ENCODE results near the gene CELSR1. TPM values are rescaled to one million over a fixed set of nuclear protein-coding genes. Genes with fewer than 3 reads are reported as not detected.

CELSR1 gene
- total RNA-seq, 2 experiments from 2014 or later: 0.08 TPM; not detected in 1

DNA sequence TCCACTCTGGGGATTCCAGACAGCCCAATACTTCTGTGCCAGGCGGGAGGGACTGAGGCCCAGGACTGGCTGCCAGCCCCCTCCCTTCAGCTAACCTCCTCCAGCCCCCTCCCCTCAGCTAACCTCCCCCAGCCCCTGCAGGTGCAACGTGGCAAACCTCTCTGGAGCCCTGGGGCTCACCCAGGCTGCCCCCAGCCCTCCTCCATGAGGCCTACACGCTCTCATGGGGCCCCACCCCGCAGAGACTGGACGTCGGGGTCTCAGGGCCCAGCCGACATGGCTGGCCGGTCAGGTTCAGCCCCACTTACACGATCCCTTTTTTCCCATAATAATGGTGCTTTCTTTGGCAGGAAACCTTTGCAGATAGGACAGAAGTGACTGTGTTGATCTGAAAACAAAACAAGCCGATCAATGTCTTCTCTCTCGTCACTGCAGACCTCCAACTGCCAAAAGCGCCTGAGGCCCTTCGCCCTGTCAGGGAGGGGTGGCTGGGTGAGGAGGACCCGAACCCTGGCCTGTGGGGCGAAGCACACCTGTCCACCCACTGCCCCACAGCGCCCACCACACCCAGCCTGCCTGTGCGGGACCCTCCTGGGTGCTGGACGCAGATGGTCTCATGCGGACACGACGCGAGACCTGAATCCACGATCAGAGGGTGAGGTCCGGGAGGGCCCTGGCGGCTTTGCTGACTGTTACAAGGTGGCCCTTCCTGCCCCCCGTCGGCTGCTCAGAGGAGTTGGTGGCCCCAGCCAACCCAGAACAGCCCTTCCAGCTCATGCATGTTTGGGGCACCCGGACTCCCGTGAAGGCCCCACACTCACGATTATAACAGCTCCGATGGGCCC is 168.3 kb downstream of the CELSR1 start:
- H3K4me3 Mint-ChIP-seq: no peak overlapping the region
- peaks cover 20% of the 10 kb centered on the region for H3K27me3 Mint-ChIP-seq (ENCODE audit: low read depth)
- no peak for ATAC-seq
- CTCF ChIA-PET: interaction anchor here (1.3 to 1.8 kb wide), 2 partner anchors 8 to 113 kb away, joined by 3 to 8 read pairs; no protein-coding TSS in a partner anchor
- no peak for DNase-seq
- H3K27ac Mint-ChIP-seq: no peak overlapping the region
- peaks cover 26% of the 10 kb centered on the region for H3K4me1 Mint-ChIP-seq (ENCODE audit: low read depth)
- peaks cover under 1% of the 10 kb centered on the region for H3K36me3 Mint-ChIP-seq (ENCODE audit: low read depth)
- H3K9me3 Mint-ChIP-seq (ENCODE audit: insufficient read depth): no peaks in the 10 kb centered on the region
- POLR2A ChIA-PET: no interaction called here

DNA sequence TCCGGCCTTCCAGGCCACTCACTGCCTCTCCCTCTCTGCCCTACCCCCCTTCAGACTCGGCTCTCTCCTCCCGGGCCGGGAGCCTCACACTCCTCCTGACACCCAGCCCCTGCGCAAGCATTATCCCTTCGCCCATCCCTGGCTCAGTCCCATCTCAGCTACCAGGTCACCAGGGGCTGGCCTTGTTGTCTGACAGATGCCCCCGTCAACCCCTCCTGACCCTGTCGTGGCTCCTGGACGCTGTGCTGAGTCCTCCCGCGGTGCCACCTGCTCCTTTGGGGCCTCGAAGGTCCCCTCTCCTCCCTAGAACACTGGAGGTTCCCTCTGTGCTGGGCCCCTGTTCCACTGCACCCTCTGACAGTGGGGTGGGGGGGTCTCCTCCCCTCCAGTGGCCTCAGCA is 169.0 kb downstream of the CELSR1 start:
- ChIA-PET CTCF (interaction anchor here (0.7 to 2.6 kb wide), 16 partner anchors 8 to 541 kb away, joined by 3 to 68 read pairs (median 4); no protein-coding TSS in a partner anchor), POLR2A (no interaction called here)
- H3K4me3 Mint-ChIP-seq: no peak overlapping the region
- H3K27me3 Mint-ChIP-seq (ENCODE audit: low read depth): peaks cover 15% of the 10 kb centered on the region
- H3K9me3 Mint-ChIP-seq (ENCODE audit: insufficient read depth): no peaks in the 10 kb centered on the region
- H3K27ac Mint-ChIP-seq: no peak overlapping the region
- no peak for DNase-seq
- peaks cover 21% of the 10 kb centered on the region for H3K4me1 Mint-ChIP-seq (ENCODE audit: low read depth)
- ATAC-seq: no peak
- H3K36me3 Mint-ChIP-seq (ENCODE audit: low read depth): no peaks in the 10 kb centered on the region

GRCh38 chr22:46367707-46368191 is 169.7 kb downstream of the CELSR1 start:
- H3K4me3 Mint-ChIP-seq: no peak overlapping the region
- H3K27ac Mint-ChIP-seq: no peak overlapping the region
- ChIA-PET CTCF (interaction anchor here (0.6 to 2.6 kb wide), 27 partner anchors 9 to 541 kb away, joined by 3 to 68 read pairs (median 3); partner anchors contain the start of gene TTC38), POLR2A (no interaction called here)
- H3K27me3 Mint-ChIP-seq (ENCODE audit: low read depth): peaks cover 11% of the 10 kb centered on the region
- H3K9me3 Mint-ChIP-seq (ENCODE audit: insufficient read depth): no peaks in the 10 kb centered on the region
- peaks cover 17% of the 10 kb centered on the region for H3K4me1 Mint-ChIP-seq (ENCODE audit: low read depth)
- ATAC-seq: peak; percentile 80
- peak; percentile 80 for DNase-seq
- H3K36me3 Mint-ChIP-seq (ENCODE audit: low read depth): no peaks in the 10 kb centered on the region

GRCh38 chr22:46366801-46367706 is 170.4 kb downstream of the CELSR1 start:
- H3K4me1 Mint-ChIP-seq (ENCODE audit: low read depth): peaks cover 18% of the 10 kb centered on the region
- DNase-seq: no peak
- no peak overlapping the region for H3K27ac Mint-ChIP-seq
- H3K36me3 Mint-ChIP-seq (ENCODE audit: low read depth): no peaks in the 10 kb centered on the region
- H3K9me3 Mint-ChIP-seq (ENCODE audit: insufficient read depth): no peaks in the 10 kb centered on the region
- no peak overlapping the region for H3K4me3 Mint-ChIP-seq
- POLR2A ChIA-PET: no interaction called here
- peaks cover 7% of the 10 kb centered on the region for H3K27me3 Mint-ChIP-seq (ENCODE audit: low read depth)
- CTCF ChIA-PET: interaction anchor here (0.6 to 2.6 kb wide), 24 partner anchors 8 to 540 kb away, joined by 3 to 68 read pairs (median 4); partner anchors contain the start of gene TTC38
- ATAC-seq: peak; percentile 31

DNA sequence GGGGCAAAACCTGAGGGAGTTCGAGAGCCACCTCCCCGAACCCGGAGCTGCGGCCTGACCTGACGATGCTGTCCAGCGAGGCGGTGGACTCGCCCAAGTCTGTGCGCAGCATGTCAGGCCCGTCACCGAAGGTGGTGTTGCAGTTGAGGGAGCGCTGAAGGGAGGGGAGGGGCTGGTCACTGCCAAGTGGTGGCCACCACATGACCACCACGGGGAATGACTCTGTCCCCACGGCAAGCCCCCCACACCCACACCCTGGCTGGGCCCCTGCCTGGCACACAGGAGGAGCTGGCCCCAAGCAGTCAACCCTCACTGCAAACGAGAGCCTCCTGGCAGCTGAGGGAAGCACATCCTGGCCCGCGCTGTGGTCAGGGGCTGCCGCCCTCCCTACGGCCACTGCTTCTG is 171.1 kb downstream of the CELSR1 start:
- Mint-ChIP-seq H3K4me3 (no peak overlapping the region), H3K4me1 (ENCODE audit: low read depth) (peaks cover 16% of the 10 kb centered on the region), H3K9me3 (ENCODE audit: insufficient read depth) (no peaks in the 10 kb centered on the region), H3K27ac (no peak overlapping the region), H3K36me3 (ENCODE audit: low read depth) (no peaks in the 10 kb centered on the region), H3K27me3 (ENCODE audit: low read depth) (no peaks in the 10 kb centered on the region)
- DNase-seq (no peak), ATAC-seq (no peak)
- ChIA-PET POLR2A (no interaction called here), CTCF (interaction anchor here (1.8 to 2.6 kb wide), 2 partner anchors 178 to 188 kb away, joined by 6 to 68 read pairs; no protein-coding TSS in a partner anchor)

DNA sequence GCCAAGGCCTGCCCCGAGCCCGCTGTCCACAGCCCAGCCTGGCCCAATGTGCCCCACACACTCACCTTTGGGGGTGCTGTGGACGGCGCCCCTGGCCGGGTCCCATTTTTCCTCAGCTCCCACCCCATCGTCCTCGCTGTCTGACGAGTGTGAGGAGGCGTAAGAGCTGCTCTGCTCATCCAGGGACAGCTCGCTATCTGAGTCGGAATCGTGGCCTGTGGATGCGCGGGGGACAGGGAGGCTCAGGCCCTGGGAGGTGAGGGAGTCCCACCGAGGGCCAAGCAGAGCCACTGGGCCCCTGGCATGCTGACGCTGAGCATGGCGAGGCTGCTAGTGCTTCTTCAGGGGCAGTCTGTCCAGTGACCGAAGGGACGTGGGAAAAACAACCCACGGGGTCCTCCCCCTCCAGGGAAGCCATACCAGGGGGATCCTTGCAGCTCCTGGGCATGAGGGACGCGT is 172.2 kb downstream of the CELSR1 start:
- H3K4me1 Mint-ChIP-seq (ENCODE audit: low read depth): peaks cover 6% of the 10 kb centered on the region
- no peak overlapping the region for H3K4me3 Mint-ChIP-seq
- DNase-seq: no peak
- no peak overlapping the region for H3K27ac Mint-ChIP-seq
- no peaks in the 10 kb centered on the region for H3K36me3 Mint-ChIP-seq (ENCODE audit: low read depth)
- ChIA-PET CTCF (interaction anchor here (0.7 kb wide), 1 partner anchor 176 kb away, joined by 3 read pairs; no protein-coding TSS in a partner anchor), POLR2A (no interaction called here)
- ATAC-seq: no peak
- no peaks in the 10 kb centered on the region for H3K9me3 Mint-ChIP-seq (ENCODE audit: insufficient read depth)
- no peaks in the 10 kb centered on the region for H3K27me3 Mint-ChIP-seq (ENCODE audit: low read depth)

DNA sequence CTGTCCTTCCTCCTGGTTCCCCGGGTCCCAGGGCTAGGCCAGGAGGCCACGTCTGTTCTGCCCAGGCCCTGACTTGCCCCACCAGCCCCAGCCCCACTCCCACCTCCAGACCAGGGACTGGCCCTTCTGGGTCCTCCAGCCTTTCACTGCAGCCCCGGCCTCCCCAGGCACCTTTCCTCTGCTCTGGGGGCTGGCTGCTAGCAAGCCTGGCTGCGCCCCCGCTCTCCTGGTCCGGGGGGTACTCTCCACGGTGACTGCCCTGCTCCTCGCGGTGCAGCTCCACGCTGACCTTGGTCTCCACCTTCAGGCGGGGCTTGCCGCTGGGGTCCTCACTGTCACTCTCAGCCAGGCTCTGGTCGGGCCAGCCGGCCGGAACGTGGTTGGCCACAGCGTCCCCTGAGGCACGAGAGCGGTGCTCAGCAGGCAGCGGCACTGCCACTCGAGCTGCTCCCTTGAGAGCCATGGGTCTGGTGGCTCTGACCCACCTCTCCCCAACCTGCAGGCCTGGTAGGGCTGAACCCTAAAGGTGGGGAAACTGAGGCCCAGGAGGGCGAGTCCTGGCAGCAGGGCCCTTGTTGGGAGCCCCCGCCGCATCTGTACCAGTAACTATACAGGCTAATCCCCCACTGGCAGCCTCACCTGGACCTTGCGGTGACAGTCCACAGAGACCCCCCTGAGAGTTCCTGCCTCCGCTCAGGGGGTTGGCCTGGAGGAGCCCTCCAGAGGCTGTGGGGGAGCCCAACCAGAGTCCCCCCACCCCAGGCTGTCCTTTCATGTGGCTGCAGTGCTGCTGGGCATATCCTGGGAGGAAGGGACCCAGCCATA is 172.9 kb downstream of the CELSR1 start:
- DNase-seq: no peak
- no peak for ATAC-seq
- no peaks in the 10 kb centered on the region for H3K27me3 Mint-ChIP-seq (ENCODE audit: low read depth)
- H3K36me3 Mint-ChIP-seq (ENCODE audit: low read depth): no peaks in the 10 kb centered on the region
- POLR2A ChIA-PET: no interaction called here
- H3K27ac Mint-ChIP-seq: no peak overlapping the region
- no peak overlapping the region for H3K4me3 Mint-ChIP-seq
- CTCF ChIA-PET: interaction anchor here (0.7 kb wide), 1 partner anchor 177 kb away, joined by 3 read pairs; no protein-coding TSS in a partner anchor
- H3K9me3 Mint-ChIP-seq (ENCODE audit: insufficient read depth): no peaks in the 10 kb centered on the region
- peaks cover 2% of the 10 kb centered on the region for H3K4me1 Mint-ChIP-seq (ENCODE audit: low read depth)

DNA sequence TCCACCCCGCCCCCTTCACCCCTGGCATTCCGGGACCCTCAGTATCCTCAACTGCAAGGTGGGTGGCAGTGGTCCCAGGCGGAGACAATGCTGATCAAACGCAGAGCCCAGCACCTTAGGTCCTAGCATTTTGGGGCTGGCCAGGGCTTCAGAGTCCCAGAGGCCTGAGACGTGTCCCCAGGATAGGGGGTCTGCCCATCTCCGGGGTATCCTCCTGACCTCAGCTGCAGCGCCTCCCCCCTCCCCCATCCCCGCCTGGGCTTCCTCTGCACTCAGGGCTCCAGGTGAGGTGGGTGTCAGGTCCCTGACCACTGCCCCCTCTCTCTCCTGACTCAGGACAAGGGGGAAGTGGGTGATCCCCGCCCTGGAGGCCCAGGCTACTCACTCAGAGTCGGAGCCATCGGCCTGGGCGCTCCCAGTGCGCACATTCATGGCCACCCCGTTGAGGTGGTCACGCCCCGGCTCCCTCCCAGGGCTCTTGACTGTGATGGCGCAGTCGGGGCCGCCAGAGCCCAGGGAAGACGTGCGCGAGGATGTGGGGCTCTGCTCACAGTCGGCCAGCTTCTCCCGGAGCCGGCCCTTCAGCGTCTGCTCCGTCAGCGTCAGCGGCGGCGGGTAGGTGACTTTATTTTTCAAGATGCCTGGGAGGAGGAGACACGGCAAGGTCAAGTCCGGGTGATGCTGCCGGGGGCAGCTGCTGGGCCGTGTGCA is 173.7 kb downstream of the CELSR1 start:
- Mint-ChIP-seq H3K27ac (no peak overlapping the region), H3K27me3 (ENCODE audit: low read depth) (no peaks in the 10 kb centered on the region), H3K4me1 (ENCODE audit: low read depth) (peaks cover 2% of the 10 kb centered on the region), H3K9me3 (ENCODE audit: insufficient read depth) (no peaks in the 10 kb centered on the region), H3K4me3 (no peak overlapping the region), H3K36me3 (ENCODE audit: low read depth) (no peaks in the 10 kb centered on the region)
- ChIA-PET POLR2A (no interaction called here), CTCF (no interaction called here)
- DNase-seq (no peak), ATAC-seq (no peak)

DNA sequence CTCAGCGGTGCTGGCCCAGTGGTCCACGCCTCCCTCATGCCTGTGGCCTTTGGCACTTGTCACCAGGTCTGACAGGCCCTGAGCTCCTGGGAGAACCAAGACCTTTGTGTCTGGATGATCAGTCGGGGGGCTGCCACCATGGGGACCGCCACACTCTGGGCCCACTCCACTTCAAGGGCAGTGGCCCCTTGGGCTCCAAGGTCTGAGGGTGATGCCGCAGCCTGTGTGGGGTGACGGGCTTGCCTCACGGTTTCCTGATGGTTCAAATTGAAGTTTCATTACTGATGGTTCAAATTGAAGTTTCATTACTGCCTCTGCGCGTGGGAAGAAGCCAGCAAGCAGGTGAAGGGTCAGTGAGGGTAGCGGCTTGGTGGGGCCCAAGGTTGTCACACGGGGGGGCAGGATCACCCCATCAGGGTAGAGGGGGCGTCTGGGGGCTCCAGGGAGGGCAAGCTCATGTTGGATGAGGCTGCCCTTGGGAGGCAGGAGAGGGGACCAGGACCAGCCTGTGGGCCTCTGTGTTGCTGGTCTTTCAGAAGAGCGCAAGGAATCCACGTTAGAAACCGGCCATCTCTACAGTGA is 174.4 kb downstream of the CELSR1 start:
- POLR2A ChIA-PET: no interaction called here
- H3K27me3 Mint-ChIP-seq (ENCODE audit: low read depth): no peaks in the 10 kb centered on the region

GRCh38 chr22:46362203-46362933 is 175.1 kb downstream of the CELSR1 start:
- CTCF ChIA-PET: no interaction called here
- no peaks in the 10 kb centered on the region for H3K9me3 Mint-ChIP-seq (ENCODE audit: insufficient read depth)
- no peaks in the 10 kb centered on the region for H3K27me3 Mint-ChIP-seq (ENCODE audit: low read depth)
- H3K4me1 Mint-ChIP-seq (ENCODE audit: low read depth): peaks cover 2% of the 10 kb centered on the region
- no peak for ATAC-seq
- peaks cover 1% of the 10 kb centered on the region for H3K36me3 Mint-ChIP-seq (ENCODE audit: low read depth)
- no peak overlapping the region for H3K4me3 Mint-ChIP-seq
- POLR2A ChIA-PET: no interaction called here
- no peak for DNase-seq
- no peak overlapping the region for H3K27ac Mint-ChIP-seq

More for the DNA sequence above, 174.4 kb downstream of the CELSR1 start:
- no peak for DNase-seq
- Mint-ChIP-seq H3K4me1 (ENCODE audit: low read depth) (peaks cover 2% of the 10 kb centered on the region), H3K36me3 (ENCODE audit: low read depth) (no peaks in the 10 kb centered on the region), H3K27ac (no peak overlapping the region), H3K4me3 (no peak overlapping the region), H3K9me3 (ENCODE audit: insufficient read depth) (no peaks in the 10 kb centered on the region)
- ATAC-seq: no peak
- CTCF ChIA-PET: no interaction called here
